ENCODE results near the gene TRIM34.
"Not testable (repeated sequence)": the region's sequence is repeated elsewhere in the genome, so short reads cannot be mapped to it uniquely, and the experiment has no call there.

TRIM34 gene

GRCh38 chr11:5686426-5686825, 61.6 kb downstream of the TRIM34 start:
- DNase-seq (ENCODE audit: low read depth): no peak

DNA sequence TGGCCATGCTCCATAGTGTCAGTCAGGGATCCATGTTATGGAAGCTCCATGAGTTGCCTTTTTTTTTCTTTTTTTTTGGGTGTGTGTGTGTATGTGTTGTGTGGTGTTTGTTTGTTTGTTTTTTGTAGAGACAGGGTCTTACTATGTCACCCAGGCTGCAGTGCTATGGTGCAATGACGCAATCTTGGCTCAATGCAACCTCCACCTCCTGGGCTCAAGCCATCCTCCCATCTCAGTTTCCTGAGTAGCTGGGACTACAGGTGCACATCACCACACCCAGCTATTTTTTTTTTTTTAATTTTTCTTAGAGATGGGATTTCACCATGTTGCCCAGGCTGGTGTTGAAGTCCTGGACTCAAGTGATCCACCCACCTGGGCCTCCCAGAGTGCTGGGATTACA, 63.7 kb downstream of the TRIM34 start:
- no peak for DNase-seq (ENCODE audit: low read depth)

- peak; percentile 23 for DNase-seq (ENCODE audit: low read depth)
Measured at GRCh38 chr11:5689551-5689983, 64.8 kb downstream of the TRIM34 start, which contains the start of gene TRIM22. TRIM22 (plus strand) TSS chr11:5689790; CDS start chr11:5696233, 6,443 bp downstream.

GRCh38 chr11:5690216-5690615, 65.4 kb downstream of the TRIM34 start:
- no peak for DNase-seq (ENCODE audit: low read depth)

DNA sequence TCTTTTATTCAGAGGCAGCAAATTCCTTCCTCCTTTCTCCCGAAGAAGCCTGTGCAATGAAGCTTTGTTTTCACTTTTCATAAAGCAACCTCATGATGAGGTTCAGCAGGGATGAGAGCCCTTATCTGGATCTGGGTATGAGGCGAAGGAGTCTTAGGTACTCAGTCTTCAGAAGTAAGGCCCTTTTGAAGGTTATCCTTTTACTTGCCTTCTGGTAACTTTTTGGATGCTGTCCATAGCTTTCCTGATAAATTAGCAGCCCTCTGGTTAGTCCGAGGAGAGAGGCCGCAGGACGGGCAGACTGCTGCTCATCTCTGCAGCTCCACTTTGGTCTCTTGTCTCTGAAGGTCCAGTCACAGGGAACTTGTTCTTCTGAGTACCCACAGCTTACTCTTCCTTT, 65.9 kb downstream of the TRIM34 start:
- no peak for DNase-seq (ENCODE audit: low read depth)

- DNase-seq (ENCODE audit: low read depth): not testable (repeated sequence)
Measured at GRCh38 chr11:5691238-5691963, 66.6 kb downstream of the TRIM34 start.

GRCh38 chr11:5691964-5692361, 67.2 kb downstream of the TRIM34 start:
- no peak for DNase-seq (ENCODE audit: low read depth)
